NCI-H2227 treated with DMSO at 0.1 percent for 48 hours (cell line): Measurements from ENCODE around the gene PIAS1.
"Not testable (repeated sequence)": the region's sequence is repeated elsewhere in the genome, so short reads cannot be mapped to it uniquely, and the experiment has no call there.

Source experiments
- DNase-seq: peaks from one replicate; lab custom pipeline; 2025; lab: John Stamatoyannopoulos, UW

Gene PIAS1

GRCh38 chr15:68218847-68219798, 165.0 kb downstream of the PIAS1 start:
- DNase-seq = no peak

GRCh38 chr15:68220489-68220888, 166.4 kb downstream of the PIAS1 start:
- DNase-seq = no peak

- DNase-seq = no peak
Measured at GRCh38 chr15:68220967-68221366, 166.9 kb downstream of the PIAS1 start.

GRCh38 chr15:68221530-68222431, 167.7 kb downstream of the PIAS1 start:
- not testable (repeated sequence) for DNase-seq

GRCh38 chr15:68222432-68222743, 168.3 kb downstream of the PIAS1 start:
- not testable (repeated sequence) for DNase-seq

- no peak for DNase-seq
Measured at GRCh38 chr15:68223171-68223570, 169.1 kb downstream of the PIAS1 start.

- no peak for DNase-seq
Measured at GRCh38 chr15:68224108-68224507, 170.0 kb downstream of the PIAS1 start.

- no peak for DNase-seq
Measured at GRCh38 chr15:68224546-68225250, 170.6 kb downstream of the PIAS1 start.

GRCh38 chr15:68225442-68225841, 171.3 kb downstream of the PIAS1 start:
- DNase-seq = not testable (repeated sequence)

- DNase-seq = no peak
Measured at GRCh38 chr15:68227643-68228142, 173.6 kb downstream of the PIAS1 start.

- no peak for DNase-seq
Measured at GRCh38 chr15:68228143-68228970, 174.2 kb downstream of the PIAS1 start.

- DNase-seq = no peak
Measured at GRCh38 chr15:68228971-68229385, 174.9 kb downstream of the PIAS1 start.

- DNase-seq = peak; percentile 40
Measured at GRCh38 chr15:68229386-68230156, 175.5 kb downstream of the PIAS1 start, which contains the start of gene CLN6. TSS of gene CLN6 (minus strand) at chr15:68229728. CDS start at chr15:68229584, 144 bp downstream.

GRCh38 chr15:68230157-68231100, 176.3 kb downstream of the PIAS1 start:
- DNase-seq = no peak

GRCh38 chr15:68231102-68231818, 177.1 kb downstream of the PIAS1 start:
- DNase-seq = peak; percentile 27

- no peak for DNase-seq
Measured at GRCh38 chr15:68232449-68232848, 178.3 kb downstream of the PIAS1 start.

- no peak for DNase-seq
Measured at GRCh38 chr15:68232937-68233336, 178.8 kb downstream of the PIAS1 start.

- DNase-seq = no peak
Measured at GRCh38 chr15:68234060-68234459, 179.9 kb downstream of the PIAS1 start.
